ENCODE results near the gene FBXL13. TPM values are rescaled to one million over a fixed set of nuclear protein-coding genes. Genes with fewer than 3 reads are reported as not detected.

FBXL13 gene
- total RNA-seq (1 to 10 TPM; 1.4 to 2.6 TPM), polyA plus RNA-seq (under 1 TPM in 1 of 2 donors, not detected in 1; 1.00 TPM)
- long read RNA-seq, donor 1, partial matches to known transcripts: 0 of 14 reads
- long read RNA-seq, donor 1, other reads (novel, unspliced or antisense): 14 of 14 reads
- long read RNA-seq, donor 2, partial matches to known transcripts: 0 of 29 reads
- long read RNA-seq, donor 2, other reads (novel, unspliced or antisense): 29 of 29 reads

- H3K4me1 ChIP-seq (ENCODE audit: control insufficient read depth in 1 of 2, insufficient read depth in 2 of 2, low read length in 2 of 2): no peaks in the 10 kb centered on the region
- ATAC-seq (ENCODE audit: low FRiP score): peak; percentile 97
- intact Hi-C loops (cut with DNase I): loop anchor here (2.0 to 5.0 kb wide), 2 partner anchors 73 to 74 kb away; partner anchors contain the start of gene NAPEPLD (in 2 of the 2)
- peak within 1 kb of the TSS; percentile 57 to 60 for H3K4me3 ChIP-seq (ENCODE audit: low read length in 2 of 2)
- H3K9me3 ChIP-seq (ENCODE audit: control insufficient read depth, low read length): no peaks in the 10 kb centered on the region
- H3K27ac ChIP-seq (ENCODE audit: low read depth in 1 of 2, low read length in 2 of 2): peak within 1 kb of the TSS; percentile 61 to 78
- WGBS, 2 donors: 0% methylated on average over 77 to 83 of the region's 83 CpGs
- H3K36me3 ChIP-seq (ENCODE audit: control insufficient read depth in 1 of 2, insufficient read depth in 2 of 2, low read length in 1 of 2): no peaks in the 10 kb centered on the region
- peak; percentile 93 to 95 for DNase-seq
- no peaks in the 10 kb centered on the region for H3K27me3 ChIP-seq (ENCODE audit: control insufficient read depth in 1 of 2, insufficient read depth in 2 of 2, low read length in 1 of 2)
These were observed at the start of gene FBXL13, which contains the start of gene ARMC10 for GRCh38 chr7:103074519-103075336. TSS of gene FBXL13 (minus strand) at chr7:103074796. TSS of gene ARMC10 (plus strand) at chr7:103075140. CDS start at chr7:103075273, 133 bp downstream.

DNA sequence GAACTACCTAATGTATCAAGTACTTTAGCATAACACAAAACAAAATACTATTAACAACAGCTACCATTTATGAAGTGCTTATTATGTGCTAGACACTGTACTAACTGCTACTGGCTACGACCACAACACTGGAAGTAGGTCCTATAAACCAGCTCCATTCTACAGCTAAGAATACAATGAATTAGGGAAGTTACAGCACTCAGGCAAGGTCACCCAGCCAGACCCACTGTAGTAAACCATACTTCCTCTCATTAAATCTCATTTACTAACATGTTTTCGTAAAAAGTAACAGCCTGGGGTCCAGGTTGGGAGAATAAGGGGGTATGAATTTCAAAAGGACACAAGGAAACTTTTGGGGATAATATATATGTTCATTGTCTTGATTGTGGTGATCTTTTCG, 48.9 kb upstream of the FBXL13 start:
- Histone ChIP-seq H3K4me1 (ENCODE audit: control insufficient read depth in 1 of 2, insufficient read depth in 2 of 2, low read length in 2 of 2) (peaks cover 3 to 7% of the 10 kb centered on the region in 2 donors), H3K4me3 (ENCODE audit: low read length in 2 of 2) (no peak overlapping the region), H3K27ac (ENCODE audit: low read depth in 1 of 2, low read length in 2 of 2) (no peak overlapping the region), H3K9me3 (ENCODE audit: control insufficient read depth, low read length) (no peaks in the 10 kb centered on the region), H3K27me3 (ENCODE audit: control insufficient read depth in 1 of 2, insufficient read depth in 2 of 2, low read length in 1 of 2) (no peaks in the 10 kb centered on the region), H3K36me3 (ENCODE audit: control insufficient read depth in 1 of 2, insufficient read depth in 2 of 2, low read length in 1 of 2) (no peaks in the 10 kb centered on the region)
- ATAC-seq (ENCODE audit: low FRiP score): no peak
- WGBS, 2 donors: 61 to 64% methylated on average over 3 of the region's 3 CpGs
- intact Hi-C loops (cut with DNase I): no loop called here
- no peak for DNase-seq

DNA sequence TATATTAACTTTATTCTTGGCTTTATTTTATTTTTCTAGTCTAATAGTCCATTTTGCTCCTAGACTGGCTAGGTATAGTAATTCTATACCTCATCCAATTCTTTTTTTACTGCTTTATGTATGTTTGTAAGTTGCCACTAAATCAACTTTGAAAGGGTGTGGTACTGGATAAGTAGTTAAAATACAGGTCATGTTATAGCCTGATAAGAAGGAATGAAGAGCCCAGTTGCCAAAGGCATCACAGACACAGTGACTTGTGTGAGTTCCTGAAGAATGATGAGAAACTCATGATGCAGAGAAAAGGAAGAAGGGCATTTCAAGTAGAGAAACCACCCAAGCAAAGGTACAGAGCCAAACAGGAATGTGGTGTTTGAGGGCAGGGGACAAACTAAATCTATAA, 47.0 kb upstream of the FBXL13 start:
- H3K4me1 ChIP-seq (ENCODE audit: control insufficient read depth in 1 of 2, insufficient read depth in 2 of 2, low read length in 2 of 2): peaks cover 3 to 7% of the 10 kb centered on the region in 2 donors
- H3K27ac ChIP-seq (ENCODE audit: low read depth in 1 of 2, low read length in 2 of 2): no peak overlapping the region
- no peak for DNase-seq
- no peak overlapping the region for H3K4me3 ChIP-seq (ENCODE audit: low read length in 2 of 2)
- no peak for ATAC-seq (ENCODE audit: low FRiP score)
- intact Hi-C loops (cut with DNase I): no loop called here
- no peaks in the 10 kb centered on the region for H3K36me3 ChIP-seq (ENCODE audit: control insufficient read depth in 1 of 2, insufficient read depth in 2 of 2, low read length in 1 of 2)
- H3K9me3 ChIP-seq (ENCODE audit: control insufficient read depth, low read length): no peaks in the 10 kb centered on the region
- no peaks in the 10 kb centered on the region for H3K27me3 ChIP-seq (ENCODE audit: control insufficient read depth in 1 of 2, insufficient read depth in 2 of 2, low read length in 1 of 2)

- H3K4me3 ChIP-seq (ENCODE audit: low read length in 2 of 2): no peak overlapping the region
- no peaks in the 10 kb centered on the region for H3K27me3 ChIP-seq (ENCODE audit: control insufficient read depth in 1 of 2, insufficient read depth in 2 of 2, low read length in 1 of 2)
- no peaks in the 10 kb centered on the region for H3K36me3 ChIP-seq (ENCODE audit: control insufficient read depth in 1 of 2, insufficient read depth in 2 of 2, low read length in 1 of 2)
- H3K9me3 ChIP-seq (ENCODE audit: control insufficient read depth, low read length): no peaks in the 10 kb centered on the region
- DNase-seq (no peak), ATAC-seq (ENCODE audit: low FRiP score) (peak; percentile 52)
- H3K27ac ChIP-seq (ENCODE audit: low read depth in 1 of 2, low read length in 2 of 2): peak overlapping the region; percentile 76 to 86
- intact Hi-C loops (cut with DNase I): no loop called here
- peaks cover 3 to 7% of the 10 kb centered on the region in 2 donors for H3K4me1 ChIP-seq (ENCODE audit: control insufficient read depth in 1 of 2, insufficient read depth in 2 of 2, low read length in 2 of 2)
- 4 to 8% methylated on average over 1 of the region's 1 CpG for WGBS, 2 donors
These were observed 45.8 kb upstream of the FBXL13 start for GRCh38 chr7:103120362-103120761.

GRCh38 chr7:103119791-103120291, 45.2 kb upstream of the FBXL13 start:
- Histone ChIP-seq H3K27ac (ENCODE audit: low read depth in 1 of 2, low read length in 2 of 2) (peak overlapping the region; percentile 49 to 74), H3K9me3 (ENCODE audit: control insufficient read depth, low read length) (no peaks in the 10 kb centered on the region), H3K27me3 (ENCODE audit: control insufficient read depth in 1 of 2, insufficient read depth in 2 of 2, low read length in 1 of 2) (no peaks in the 10 kb centered on the region), H3K4me1 (ENCODE audit: control insufficient read depth in 1 of 2, insufficient read depth in 2 of 2, low read length in 2 of 2) (peaks cover 3 to 7% of the 10 kb centered on the region in 2 donors), H3K36me3 (ENCODE audit: control insufficient read depth in 1 of 2, insufficient read depth in 2 of 2, low read length in 1 of 2) (no peaks in the 10 kb centered on the region), H3K4me3 (ENCODE audit: low read length in 2 of 2) (no peak overlapping the region)
- 80 to 86% methylated on average over 11 of the region's 11 CpGs for WGBS, 2 donors
- intact Hi-C loops (cut with DNase I): no loop called here
- DNase-seq (no peak), ATAC-seq (ENCODE audit: low FRiP score) (no peak)

- intact Hi-C loops (cut with DNase I): no loop called here
- no peak overlapping the region for H3K27ac ChIP-seq (ENCODE audit: low read depth in 1 of 2, low read length in 2 of 2)
- ATAC-seq (ENCODE audit: low FRiP score) (no peak), DNase-seq (no peak)
- no peaks in the 10 kb centered on the region for H3K9me3 ChIP-seq (ENCODE audit: control insufficient read depth, low read length)
- peaks cover 0 to 3% of the 10 kb centered on the region in 2 donors for H3K36me3 ChIP-seq (ENCODE audit: control insufficient read depth in 1 of 2, insufficient read depth in 2 of 2, low read length in 1 of 2)
- WGBS, 2 donors: 95 to 96% methylated on average over 2 of the region's 2 CpGs
- H3K4me3 ChIP-seq (ENCODE audit: low read length in 2 of 2): no peak overlapping the region
- H3K4me1 ChIP-seq (ENCODE audit: control insufficient read depth in 1 of 2, insufficient read depth in 2 of 2, low read length in 2 of 2): peaks cover 1 to 7% of the 10 kb centered on the region in 2 donors
- H3K27me3 ChIP-seq (ENCODE audit: control insufficient read depth in 1 of 2, insufficient read depth in 2 of 2, low read length in 1 of 2): no peaks in the 10 kb centered on the region
These were observed 42.9 kb upstream of the FBXL13 start for GRCh38 chr7:103117465-103117864.

DNA sequence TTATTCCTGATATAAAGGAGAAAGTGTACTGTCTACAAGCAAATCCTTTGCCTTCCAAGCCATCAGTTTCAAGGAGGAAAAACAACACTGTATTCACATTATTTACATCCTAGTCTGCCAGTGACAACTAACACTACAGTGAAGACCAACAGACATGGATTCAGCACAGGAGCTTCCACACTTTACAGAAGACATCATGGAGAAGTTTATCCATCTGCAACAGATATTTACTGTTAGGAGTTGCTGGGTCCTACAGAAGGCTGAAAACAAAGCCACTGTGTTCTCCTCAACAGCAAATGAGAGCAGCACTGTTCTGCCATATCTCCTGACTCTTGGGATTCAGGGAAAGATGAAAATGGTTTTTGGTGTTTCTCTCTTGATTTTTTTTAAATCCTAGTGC, 42.4 kb upstream of the FBXL13 start:
- H3K27ac ChIP-seq (ENCODE audit: low read depth in 1 of 2, low read length in 2 of 2): no peak overlapping the region

GRCh38 chr7:103116511-103116910, 41.9 kb upstream of the FBXL13 start:
- no peaks in the 10 kb centered on the region for H3K27me3 ChIP-seq (ENCODE audit: control insufficient read depth in 1 of 2, insufficient read depth in 2 of 2, low read length in 1 of 2)
- DNase-seq (no peak), ATAC-seq (ENCODE audit: low FRiP score) (no peak)
- intact Hi-C loops (cut with DNase I): no loop called here
- no peaks in the 10 kb centered on the region for H3K9me3 ChIP-seq (ENCODE audit: control insufficient read depth, low read length)
- H3K36me3 ChIP-seq (ENCODE audit: control insufficient read depth in 1 of 2, insufficient read depth in 2 of 2, low read length in 1 of 2): peaks cover 0 to 3% of the 10 kb centered on the region in 2 donors
- WGBS, 2 donors: 95 to 97% methylated on average over 1 of the region's 1 CpG
- peaks cover 1 to 7% of the 10 kb centered on the region in 2 donors for H3K4me1 ChIP-seq (ENCODE audit: control insufficient read depth in 1 of 2, insufficient read depth in 2 of 2, low read length in 2 of 2)
- no peak overlapping the region for H3K4me3 ChIP-seq (ENCODE audit: low read length in 2 of 2)
- no peak overlapping the region for H3K27ac ChIP-seq (ENCODE audit: low read depth in 1 of 2, low read length in 2 of 2)

More for the DNA sequence above, 42.4 kb upstream of the FBXL13 start:
- H3K4me1 ChIP-seq (ENCODE audit: control insufficient read depth in 1 of 2, insufficient read depth in 2 of 2, low read length in 2 of 2): peaks cover 1 to 7% of the 10 kb centered on the region in 2 donors
- ATAC-seq (ENCODE audit: low FRiP score): no peak
- H3K9me3 ChIP-seq (ENCODE audit: control insufficient read depth, low read length): no peaks in the 10 kb centered on the region
- H3K4me3 ChIP-seq (ENCODE audit: low read length in 2 of 2): no peak overlapping the region
- DNase-seq: no peak
- no peaks in the 10 kb centered on the region for H3K27me3 ChIP-seq (ENCODE audit: control insufficient read depth in 1 of 2, insufficient read depth in 2 of 2, low read length in 1 of 2)
- peaks cover 0 to 3% of the 10 kb centered on the region in 2 donors for H3K36me3 ChIP-seq (ENCODE audit: control insufficient read depth in 1 of 2, insufficient read depth in 2 of 2, low read length in 1 of 2)
- intact Hi-C loops (cut with DNase I): no loop called here

Data from aorta (tissue), 5 donors.